Caco-2 (cell line): ENCODE results near the gene FBXO36. TPM values are rescaled to one million over a fixed set of nuclear protein-coding genes. Genes with fewer than 3 reads are reported as not detected.

ENCODE experiments used
- BruUV-seq: library from RNA; stranded (reverse); fragments of 400-500 nt; replicated peaks from 2 replicates; lab custom pipeline; 2021; lab: Mats Ljungman, UMichigan
- CTCF ChIA-PET: fragments of 300-600 bp; sonication (Branson Sonifier 250); formaldehyde crosslinking; loops from one replicate; lab custom pipeline; 2022; ENCODE audit warnings: antibody characterized with exemption; lab: Charles Lee
- POLR2A ChIA-PET: fragments of 300-600 bp; sonication (Branson Sonifier 250); formaldehyde crosslinking; loops from one replicate; lab custom pipeline; 2022; ENCODE audit warnings: antibody characterized with exemption; lab: Charles Lee
- DNase-seq, 2 experiments: peaks; one replicate each; pipeline versions ENCODE4 v3.0.0 to v3.0.0-alpha.2; 2020 to 2022
- H3K27me3 ChIP-seq: replicated peaks from 2 replicates; pipeline ENCODE4 v1.6.0; 2011; ENCODE audit warnings: low read length; ENCODE audit not compliant: control insufficient read depth, insufficient read depth
- H3K36me3 ChIP-seq: 2 replicates; pipeline ENCODE4 v1.5.1; 2011; ENCODE audit warnings: low read length; ENCODE audit not compliant: control insufficient read depth, insufficient read depth
- H3K4me1 ChIP-seq: fragments of 250-450 bp; sonication (Bioruptor Pico); 2 replicates; pipeline ENCODE4 v1.5.1; 2020; ENCODE audit warnings: mild to moderate bottlenecking
- H3K4me3 ChIP-seq: 2 replicates; pipeline ENCODE4 v1.5.1; 2011; ENCODE audit warnings: low read depth, mild to moderate bottlenecking, control low read depth, low read length
- H3K9me3 ChIP-seq: fragments of 250-450 bp; sonication (Bioruptor Pico); 2 replicates; pipeline ENCODE4 v1.5.1; 2020; ENCODE audit warnings: mild to moderate bottlenecking, moderate library complexity
- H3K27ac Mint-ChIP-seq: one replicate; pipeline ENCODE4 v1.8.0; 2022; ENCODE audit warnings: mixed read lengths; ENCODE audit not compliant: unreplicated experiment
- H3K27me3 Mint-ChIP-seq: one replicate; pipeline ENCODE4 v1.8.0; 2022; ENCODE audit warnings: mixed read lengths; ENCODE audit not compliant: insufficient read depth, unreplicated experiment
- H3K36me3 Mint-ChIP-seq: one replicate; pipeline ENCODE4 v1.8.0; 2022; ENCODE audit warnings: mild to moderate bottlenecking, mixed read lengths; ENCODE audit not compliant: insufficient read depth, unreplicated experiment
- H3K4me1 Mint-ChIP-seq: one replicate; pipeline ENCODE4 v1.8.0; 2022; ENCODE audit warnings: low read depth, mixed read lengths; ENCODE audit not compliant: unreplicated experiment
- H3K4me3 Mint-ChIP-seq: one replicate; pipeline ENCODE4 v1.8.0; 2022; ENCODE audit warnings: mild to moderate bottlenecking, moderate library complexity, mixed read lengths; ENCODE audit not compliant: unreplicated experiment
- H3K9me3 Mint-ChIP-seq: one replicate; pipeline ENCODE4 v1.8.0; 2022; ENCODE audit warnings: mixed read lengths; ENCODE audit not compliant: unreplicated experiment
- intact Hi-C: fragments of 100-400 bp; cut with micrococcal nuclease; formaldehyde crosslinking; loops from one replicate; pipeline ENCODE4 v1.10.0; 2022; ENCODE audit not compliant: unreplicated experiment
- total RNA-seq: library from RNA; stranded (reverse); gene quantifications from 2 replicates; pipeline ENCODE4 v1.2.3, GENCODE V29; 2022
- TF ChIP-seq, protein P1 (sequence below), 2 experiments: fragments of 200-600 bp in 1 of 2; IDR thresholded peaks; 1 replicate in 1 of 2; 2 replicates in 1 of 2; pipeline versions ENCODE4 v1.5.1 to v1.8.0; 2011 to 2022; ENCODE audit warnings: antibody characterized with exemption in 1 of 2, control low read depth in 1 of 2, inconsistent platforms in 1 of 2, low read depth in 1 of 2, low read length in 1 of 2, mild to moderate bottlenecking in 1 of 2, moderate library complexity in 1 of 2; ENCODE audit not compliant: insufficient read depth in 1 of 2, severe bottlenecking in 1 of 2, unreplicated experiment in 1 of 2

FBXO36 gene
- total RNA-seq, 1 experiment from 2014 or later: 0.64 TPM

DNA sequence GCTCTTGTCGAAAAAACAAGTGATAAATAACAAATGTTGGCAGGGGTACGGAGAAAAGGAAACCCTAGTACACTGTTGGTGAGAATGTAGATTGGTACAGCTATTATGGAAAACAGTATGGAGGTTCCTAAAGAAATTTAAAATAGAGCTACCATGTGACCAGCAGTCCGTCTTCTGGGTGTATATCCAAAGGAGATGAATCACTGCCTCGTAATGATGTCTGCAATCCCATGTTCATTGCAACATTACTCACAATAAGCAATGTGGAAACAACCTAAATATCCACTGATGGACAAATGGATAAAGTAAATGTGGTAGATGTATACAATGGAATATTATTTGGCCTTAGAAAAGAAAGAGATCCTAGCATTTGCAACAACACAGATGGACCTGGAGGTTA lies 95.8 kb downstream of the FBXO36 start:
- Mint-ChIP-seq H3K9me3 (no peaks in the 10 kb centered on the region), H3K36me3 (no peaks in the 10 kb centered on the region), H3K4me3 (no peak overlapping the region), H3K4me1 (no peaks in the 10 kb centered on the region), H3K27ac (no peak overlapping the region), H3K27me3 (peaks cover 14% of the 10 kb centered on the region)
- CTCF ChIA-PET: no interaction called here
- TF ChIP-seq, protein P1, sequence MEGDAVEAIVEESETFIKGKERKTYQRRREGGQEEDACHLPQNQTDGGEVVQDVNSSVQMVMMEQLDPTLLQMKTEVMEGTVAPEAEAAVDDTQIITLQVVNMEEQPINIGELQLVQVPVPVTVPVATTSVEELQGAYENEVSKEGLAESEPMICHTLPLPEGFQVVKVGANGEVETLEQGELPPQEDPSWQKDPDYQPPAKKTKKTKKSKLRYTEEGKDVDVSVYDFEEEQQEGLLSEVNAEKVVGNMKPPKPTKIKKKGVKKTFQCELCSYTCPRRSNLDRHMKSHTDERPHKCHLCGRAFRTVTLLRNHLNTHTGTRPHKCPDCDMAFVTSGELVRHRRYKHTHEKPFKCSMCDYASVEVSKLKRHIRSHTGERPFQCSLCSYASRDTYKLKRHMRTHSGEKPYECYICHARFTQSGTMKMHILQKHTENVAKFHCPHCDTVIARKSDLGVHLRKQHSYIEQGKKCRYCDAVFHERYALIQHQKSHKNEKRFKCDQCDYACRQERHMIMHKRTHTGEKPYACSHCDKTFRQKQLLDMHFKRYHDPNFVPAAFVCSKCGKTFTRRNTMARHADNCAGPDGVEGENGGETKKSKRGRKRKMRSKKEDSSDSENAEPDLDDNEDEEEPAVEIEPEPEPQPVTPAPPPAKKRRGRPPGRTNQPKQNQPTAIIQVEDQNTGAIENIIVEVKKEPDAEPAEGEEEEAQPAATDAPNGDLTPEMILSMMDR (IDR thresholded peaks at IDR 0.05; ENCODE audit: insufficient read depth in 1 of 2, low read depth in 1 of 2, low read length in 1 of 2, severe bottlenecking in 1 of 2, unreplicated experiment in 1 of 2): no peak
- Histone ChIP-seq H3K4me3 (no peak overlapping the region), H3K9me3 (no peaks in the 10 kb centered on the region), H3K27me3 (no peaks in the 10 kb centered on the region), H3K36me3 (no peaks in the 10 kb centered on the region), H3K4me1 (no peaks in the 10 kb centered on the region)
- POLR2A ChIA-PET: no interaction called here
- no TSS peak for BruUV-seq
- no peak for DNase-seq
- intact Hi-C loops: no loop called here

DNA sequence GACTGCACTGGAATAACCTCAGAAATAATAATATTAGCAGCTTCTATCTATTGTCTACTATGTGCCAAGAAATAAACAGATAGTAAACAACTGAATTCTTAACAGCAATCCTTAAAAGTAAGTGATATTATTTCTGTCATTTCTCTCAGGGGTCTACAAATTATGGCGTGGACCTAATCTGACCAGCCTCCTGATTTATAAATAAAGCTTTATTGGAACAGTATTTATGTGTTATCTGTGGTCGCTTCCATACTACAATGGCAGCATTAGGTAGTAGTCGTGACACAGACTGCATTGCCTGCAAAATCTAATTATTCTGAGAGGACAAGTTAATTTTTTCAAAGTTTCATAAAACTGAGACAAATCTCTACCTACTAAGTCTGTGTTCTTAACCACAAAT lies 97.4 kb downstream of the FBXO36 start:
- Histone ChIP-seq H3K36me3 (no peaks in the 10 kb centered on the region), H3K4me1 (no peaks in the 10 kb centered on the region), H3K27me3 (no peaks in the 10 kb centered on the region), H3K4me3 (no peak overlapping the region), H3K9me3 (no peaks in the 10 kb centered on the region)
- H3K36me3 Mint-ChIP-seq: no peaks in the 10 kb centered on the region
- H3K27ac Mint-ChIP-seq: no peak overlapping the region
- no peak overlapping the region for H3K4me3 Mint-ChIP-seq
- BruUV-seq: no TSS peak
- no peaks in the 10 kb centered on the region for H3K4me1 Mint-ChIP-seq
- peaks cover 14% of the 10 kb centered on the region for H3K27me3 Mint-ChIP-seq
- POLR2A ChIA-PET: no interaction called here
- intact Hi-C loops: no loop called here
- CTCF ChIA-PET: no interaction called here
- H3K9me3 Mint-ChIP-seq: no peaks in the 10 kb centered on the region
- TF ChIP-seq, protein P1 (IDR thresholded peaks at IDR 0.05; ENCODE audit: insufficient read depth in 1 of 2, low read depth in 1 of 2, low read length in 1 of 2, severe bottlenecking in 1 of 2, unreplicated experiment in 1 of 2): no peak
- no peak for DNase-seq

DNA sequence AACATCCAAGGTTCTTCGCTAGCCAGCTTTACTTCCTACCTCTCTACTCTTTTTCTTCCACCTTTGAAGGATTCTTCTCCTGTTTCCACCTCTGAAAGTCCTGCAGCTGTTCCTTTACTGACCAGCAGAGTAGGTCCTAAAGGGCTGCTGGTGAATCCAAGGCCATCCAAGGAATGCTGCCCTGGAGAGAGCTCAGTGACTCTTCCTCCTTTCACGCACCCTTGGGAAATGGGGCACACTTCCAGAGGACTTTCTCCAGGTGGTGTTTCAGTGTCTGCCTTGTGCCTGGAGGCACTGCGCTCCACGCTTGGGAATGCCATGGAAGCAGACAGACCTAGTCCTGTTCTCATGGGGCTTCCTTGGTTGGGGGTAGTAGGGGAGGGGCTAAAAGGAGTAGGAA lies 101.0 kb downstream of the FBXO36 start:
- Histone ChIP-seq H3K36me3 (no peaks in the 10 kb centered on the region), H3K4me3 (no peak overlapping the region), H3K4me1 (no peaks in the 10 kb centered on the region), H3K9me3 (no peaks in the 10 kb centered on the region), H3K27me3 (no peaks in the 10 kb centered on the region)
- H3K9me3 Mint-ChIP-seq: no peaks in the 10 kb centered on the region
- ChIA-PET POLR2A (no interaction called here), CTCF (no interaction called here)
- TF ChIP-seq, protein P1 (IDR thresholded peaks at IDR 0.05; ENCODE audit: insufficient read depth in 1 of 2, low read depth in 1 of 2, low read length in 1 of 2, severe bottlenecking in 1 of 2, unreplicated experiment in 1 of 2): no peak
- BruUV-seq: no TSS peak
- H3K27me3 Mint-ChIP-seq: peaks cover 14% of the 10 kb centered on the region
- H3K4me3 Mint-ChIP-seq: no peak overlapping the region
- no peak for DNase-seq
- no peaks in the 10 kb centered on the region for H3K4me1 Mint-ChIP-seq
- no peak overlapping the region for H3K27ac Mint-ChIP-seq
- intact Hi-C loops: no loop called here
- no peaks in the 10 kb centered on the region for H3K36me3 Mint-ChIP-seq
